Measurements from ENCODE around the gene ABLIM1.

ABLIM1 gene

DNA sequence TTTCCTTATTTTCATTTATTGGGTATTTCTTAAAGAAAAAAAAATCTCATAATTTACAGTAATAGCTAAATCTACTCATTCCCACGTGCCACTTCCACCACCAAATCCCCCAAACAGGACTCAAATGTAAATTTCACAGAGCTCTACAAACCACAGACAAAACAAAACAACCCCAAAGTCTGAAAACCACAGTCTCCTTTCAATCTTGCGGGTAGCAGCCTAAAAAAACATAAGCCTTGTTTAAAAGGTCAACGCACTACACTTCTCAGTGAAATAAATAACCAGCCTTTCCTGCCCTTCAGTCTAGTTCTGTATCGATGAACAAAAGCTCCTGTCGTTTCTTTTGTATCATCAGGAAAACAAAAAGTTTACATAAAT is 132.0 kb downstream of the ABLIM1 start:
- TF ChIP-seq POU2F2 (IDR thresholded peaks at IDR 0.05; ENCODE audit: low read depth, low read length), result no peak
- TF ChIP-seq PAX5 (IDR thresholded peaks at IDR 0.05; ENCODE audit: insufficient read depth, low read length, severe bottlenecking), result no peak
- no peak for TF ChIP-seq SPI1 (IDR thresholded peaks at IDR 0.05; ENCODE audit: low read depth, low read length)
- no peak for TF ChIP-seq POLR2AphosphoS5 (IDR thresholded peaks at IDR 0.05; ENCODE audit: low read depth, low read length)
- TF ChIP-seq POLR2A (IDR thresholded peaks at IDR 0.05; ENCODE audit: low read depth, low read length), result no peak
- no peak for TF ChIP-seq TAF1 (IDR thresholded peaks at IDR 0.05; ENCODE audit: low read depth, low read length)
- no peak for FAIRE-seq
- no peak for DNase-seq (ENCODE audit: insufficient read length, low spot score)

GRCh38 chr10:114525368-114525949 is 132.6 kb downstream of the ABLIM1 start:
- DNase-seq (ENCODE audit: insufficient read length, low spot score) (no peak), FAIRE-seq (peak; percentile 26)
- TF ChIP-seq POLR2A (IDR thresholded peaks at IDR 0.05; ENCODE audit: low read depth, low read length) (no peak), POLR2AphosphoS5 (IDR thresholded peaks at IDR 0.05; ENCODE audit: low read depth, low read length) (no peak), PAX5 (IDR thresholded peaks at IDR 0.05; ENCODE audit: insufficient read depth, low read length, severe bottlenecking) (no peak), TAF1 (IDR thresholded peaks at IDR 0.05; ENCODE audit: low read depth, low read length) (no peak), SPI1 (IDR thresholded peaks at IDR 0.05; ENCODE audit: low read depth, low read length) (no peak), POU2F2 (IDR thresholded peaks at IDR 0.05; ENCODE audit: low read depth, low read length) (no peak)

DNA sequence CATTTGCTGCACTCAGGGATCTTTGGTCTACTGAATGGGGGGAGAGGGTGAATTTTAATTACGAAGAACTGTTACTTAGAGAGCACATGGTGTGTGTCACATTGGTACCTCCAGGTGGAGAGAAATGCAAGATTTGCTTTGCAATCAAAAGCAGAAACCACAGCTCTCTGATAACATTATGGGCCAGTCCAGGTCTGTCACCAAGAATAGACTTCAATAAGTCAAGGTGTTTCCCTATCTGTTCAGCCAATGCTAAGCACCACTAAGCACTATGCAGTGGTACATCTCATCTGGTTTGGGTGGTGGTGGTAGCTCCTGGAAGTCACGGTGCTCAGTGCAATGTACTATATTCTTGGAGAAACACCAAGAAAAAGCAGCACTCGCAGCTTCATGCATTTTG is 134.2 kb downstream of the ABLIM1 start:
- peak; percentile 5 for FAIRE-seq
- TF ChIP-seq POLR2AphosphoS5 (IDR thresholded peaks at IDR 0.05; ENCODE audit: low read depth, low read length) (no peak), POLR2A (IDR thresholded peaks at IDR 0.05; ENCODE audit: low read depth, low read length) (no peak), TAF1 (IDR thresholded peaks at IDR 0.05; ENCODE audit: low read depth, low read length) (no peak), PAX5 (IDR thresholded peaks at IDR 0.05; ENCODE audit: insufficient read depth, low read length, severe bottlenecking) (no peak), POU2F2 (IDR thresholded peaks at IDR 0.05; ENCODE audit: low read depth, low read length) (no peak), SPI1 (IDR thresholded peaks at IDR 0.05; ENCODE audit: low read depth, low read length) (no peak)
- no peak for DNase-seq (ENCODE audit: insufficient read length, low spot score)

DNA sequence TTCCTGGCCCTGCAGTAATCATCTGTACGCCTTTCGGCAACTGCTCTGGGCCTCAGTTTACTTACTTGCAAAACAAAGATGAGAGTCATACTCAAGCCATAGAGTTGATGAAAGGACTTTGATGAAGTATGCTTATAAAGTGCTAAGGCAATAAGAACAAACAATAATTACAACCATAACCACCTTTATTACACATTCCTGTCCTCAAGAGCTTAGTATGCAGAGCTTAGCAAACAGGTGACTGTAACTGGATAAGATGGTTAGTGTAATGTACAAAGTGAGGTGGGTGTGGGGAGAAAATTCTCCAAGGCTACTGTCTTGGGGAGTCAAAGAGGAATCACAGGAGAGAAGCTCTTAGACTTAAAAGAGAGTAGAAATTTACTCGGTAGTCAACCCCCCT is 136.8 kb downstream of the ABLIM1 start:
- FAIRE-seq, result no peak
- DNase-seq (ENCODE audit: insufficient read length, low spot score), result no peak

GRCh38 chr10:114520453-114520852 is 137.6 kb downstream of the ABLIM1 start:
- FAIRE-seq (no peak), DNase-seq (ENCODE audit: insufficient read length, low spot score) (no peak)
- TF ChIP-seq TAF1 (IDR thresholded peaks at IDR 0.05; ENCODE audit: low read depth, low read length) (no peak), POU2F2 (IDR thresholded peaks at IDR 0.05; ENCODE audit: low read depth, low read length) (no peak), POLR2AphosphoS5 (IDR thresholded peaks at IDR 0.05; ENCODE audit: low read depth, low read length) (no peak), PAX5 (IDR thresholded peaks at IDR 0.05; ENCODE audit: insufficient read depth, low read length, severe bottlenecking) (no peak), POLR2A (IDR thresholded peaks at IDR 0.05; ENCODE audit: low read depth, low read length) (no peak), SPI1 (IDR thresholded peaks at IDR 0.05; ENCODE audit: low read depth, low read length) (no peak)

More for the DNA sequence above, 136.8 kb downstream of the ABLIM1 start:
- TF ChIP-seq PAX5 (IDR thresholded peaks at IDR 0.05; ENCODE audit: insufficient read depth, low read length, severe bottlenecking) (no peak), POU2F2 (IDR thresholded peaks at IDR 0.05; ENCODE audit: low read depth, low read length) (no peak), POLR2A (IDR thresholded peaks at IDR 0.05; ENCODE audit: low read depth, low read length) (no peak), TAF1 (IDR thresholded peaks at IDR 0.05; ENCODE audit: low read depth, low read length) (no peak), POLR2AphosphoS5 (IDR thresholded peaks at IDR 0.05; ENCODE audit: low read depth, low read length) (no peak), SPI1 (IDR thresholded peaks at IDR 0.05; ENCODE audit: low read depth, low read length) (no peak)

DNA sequence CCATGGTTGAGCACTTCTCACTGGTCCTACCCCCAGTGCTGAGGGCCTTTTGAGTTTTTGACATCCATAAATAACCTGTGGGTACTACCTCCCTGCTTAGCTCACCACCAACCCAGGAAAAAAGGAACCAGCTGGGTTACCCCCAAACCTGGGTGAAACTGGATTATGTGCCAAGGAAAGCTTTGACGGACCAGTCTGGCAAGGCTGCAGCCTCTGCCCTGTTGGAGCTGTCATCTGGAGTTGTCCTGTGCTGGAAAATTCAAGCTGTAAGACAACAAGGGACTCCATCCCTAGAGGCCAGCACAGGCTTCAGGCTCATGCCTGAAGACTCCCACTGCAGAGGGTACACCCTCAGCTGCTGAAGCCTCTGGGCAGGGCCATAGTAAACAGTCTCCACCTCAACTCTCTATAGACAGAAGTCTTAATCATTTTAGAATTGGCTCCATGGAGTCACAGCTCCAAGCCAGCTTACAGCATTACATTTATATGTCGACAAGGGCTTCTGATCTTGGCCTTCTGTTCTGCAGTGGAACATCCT is 138.2 kb downstream of the ABLIM1 start:
- TF ChIP-seq POLR2AphosphoS5 (IDR thresholded peaks at IDR 0.05; ENCODE audit: low read depth, low read length) (no peak), SPI1 (IDR thresholded peaks at IDR 0.05; ENCODE audit: low read depth, low read length) (no peak), PAX5 (IDR thresholded peaks at IDR 0.05; ENCODE audit: insufficient read depth, low read length, severe bottlenecking) (no peak), POLR2A (IDR thresholded peaks at IDR 0.05; ENCODE audit: low read depth, low read length) (no peak), TAF1 (IDR thresholded peaks at IDR 0.05; ENCODE audit: low read depth, low read length) (no peak), POU2F2 (IDR thresholded peaks at IDR 0.05; ENCODE audit: low read depth, low read length) (no peak)
- no peak for FAIRE-seq

DNA sequence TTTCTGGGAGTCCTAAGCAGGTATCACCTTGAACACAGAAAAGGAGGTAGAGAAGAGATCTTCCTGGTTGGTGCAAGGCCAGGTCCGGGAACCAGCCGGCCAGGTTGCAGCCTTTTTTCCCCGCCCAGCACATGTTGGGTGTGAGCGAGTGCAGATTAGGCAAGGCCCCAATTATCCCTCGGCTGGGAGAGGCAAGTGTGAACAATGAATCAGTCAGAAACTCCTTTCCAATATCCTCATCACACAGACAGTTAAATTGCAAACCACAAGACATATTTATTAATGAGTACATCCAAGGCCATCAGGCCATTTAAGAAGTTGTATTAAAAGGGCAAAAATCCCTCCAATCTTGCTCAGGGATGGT is 138.8 kb downstream of the ABLIM1 start:
- DNase-seq (ENCODE audit: insufficient read length, low spot score) (no peak), FAIRE-seq (peak; percentile 31)
- no peak for TF ChIP-seq PAX5 (IDR thresholded peaks at IDR 0.05; ENCODE audit: insufficient read depth, low read length, severe bottlenecking)
- TF ChIP-seq TAF1 (IDR thresholded peaks at IDR 0.05; ENCODE audit: low read depth, low read length), result no peak
- TF ChIP-seq POLR2A (IDR thresholded peaks at IDR 0.05; ENCODE audit: low read depth, low read length), result no peak
- TF ChIP-seq POLR2AphosphoS5 (IDR thresholded peaks at IDR 0.05; ENCODE audit: low read depth, low read length), result no peak
- no peak for TF ChIP-seq SPI1 (IDR thresholded peaks at IDR 0.05; ENCODE audit: low read depth, low read length)
- no peak for TF ChIP-seq POU2F2 (IDR thresholded peaks at IDR 0.05; ENCODE audit: low read depth, low read length)

More for the DNA sequence above, 138.2 kb downstream of the ABLIM1 start:
- DNase-seq (ENCODE audit: insufficient read length, low spot score), result no peak

GRCh38 chr10:114518401-114519305 is 139.4 kb downstream of the ABLIM1 start:
- peak; percentile 48 for FAIRE-seq
- no peak for DNase-seq (ENCODE audit: insufficient read length, low spot score)
- no peak for TF ChIP-seq POLR2A (IDR thresholded peaks at IDR 0.05; ENCODE audit: low read depth, low read length)
- TF ChIP-seq POLR2AphosphoS5 (IDR thresholded peaks at IDR 0.05; ENCODE audit: low read depth, low read length), result no peak
- TF ChIP-seq POU2F2 (IDR thresholded peaks at IDR 0.05; ENCODE audit: low read depth, low read length), result no peak
- no peak for TF ChIP-seq PAX5 (IDR thresholded peaks at IDR 0.05; ENCODE audit: insufficient read depth, low read length, severe bottlenecking)
- TF ChIP-seq TAF1 (IDR thresholded peaks at IDR 0.05; ENCODE audit: low read depth, low read length), result no peak
- TF ChIP-seq SPI1 (IDR thresholded peaks at IDR 0.05; ENCODE audit: low read depth, low read length), result no peak

Data from GM12891 (cell line).